Measurements from ENCODE around the gene BAZ2A.

DNA sequence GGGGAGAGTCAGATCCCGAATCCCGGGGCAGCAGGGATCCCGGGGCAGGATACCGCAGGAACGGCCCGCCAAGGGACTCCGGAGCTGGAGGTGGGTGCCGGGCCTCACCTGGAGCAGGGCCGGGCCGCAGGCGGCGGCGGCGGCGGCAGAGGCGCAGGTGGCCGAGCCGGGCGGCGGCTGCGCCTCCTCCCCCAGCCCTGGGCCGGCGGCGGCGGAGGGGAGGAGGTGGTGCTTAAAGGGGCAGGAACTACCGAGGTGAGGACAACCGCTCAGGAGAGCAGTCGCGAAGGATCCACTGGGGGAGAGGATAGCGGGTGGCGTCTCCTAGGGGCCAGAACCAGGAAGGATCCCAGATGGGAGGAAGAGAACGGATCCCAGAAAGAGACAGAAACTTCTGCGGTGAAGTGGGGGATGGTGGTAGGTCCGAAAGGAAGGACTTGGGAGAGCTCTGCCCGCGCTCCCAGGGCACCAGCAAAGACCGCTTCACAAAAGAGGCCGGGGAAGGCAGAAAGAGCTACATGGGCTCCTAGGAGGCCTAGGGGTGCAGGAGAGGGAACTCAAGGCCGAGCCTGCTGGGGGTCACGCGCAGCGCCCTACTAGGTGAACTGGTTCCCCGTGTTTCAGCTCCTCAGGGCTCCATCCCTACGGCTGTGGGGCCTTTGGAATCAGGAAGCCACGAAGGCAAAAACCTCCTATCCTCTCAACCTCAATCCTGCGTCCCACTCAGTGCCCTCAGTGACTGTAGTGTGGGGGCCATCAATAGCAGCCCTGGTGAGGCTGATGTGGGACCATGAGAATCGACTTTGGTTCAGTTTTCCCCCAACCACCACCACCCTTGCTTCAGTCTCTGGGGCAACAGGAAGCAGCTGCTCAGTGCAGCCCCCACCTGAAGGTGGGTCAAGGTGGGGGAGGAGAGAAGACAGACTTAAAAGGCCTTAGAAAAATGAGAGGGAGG lies 5.0 kb upstream of the BAZ2A start:
- TF ChIP-seq, protein P1, sequence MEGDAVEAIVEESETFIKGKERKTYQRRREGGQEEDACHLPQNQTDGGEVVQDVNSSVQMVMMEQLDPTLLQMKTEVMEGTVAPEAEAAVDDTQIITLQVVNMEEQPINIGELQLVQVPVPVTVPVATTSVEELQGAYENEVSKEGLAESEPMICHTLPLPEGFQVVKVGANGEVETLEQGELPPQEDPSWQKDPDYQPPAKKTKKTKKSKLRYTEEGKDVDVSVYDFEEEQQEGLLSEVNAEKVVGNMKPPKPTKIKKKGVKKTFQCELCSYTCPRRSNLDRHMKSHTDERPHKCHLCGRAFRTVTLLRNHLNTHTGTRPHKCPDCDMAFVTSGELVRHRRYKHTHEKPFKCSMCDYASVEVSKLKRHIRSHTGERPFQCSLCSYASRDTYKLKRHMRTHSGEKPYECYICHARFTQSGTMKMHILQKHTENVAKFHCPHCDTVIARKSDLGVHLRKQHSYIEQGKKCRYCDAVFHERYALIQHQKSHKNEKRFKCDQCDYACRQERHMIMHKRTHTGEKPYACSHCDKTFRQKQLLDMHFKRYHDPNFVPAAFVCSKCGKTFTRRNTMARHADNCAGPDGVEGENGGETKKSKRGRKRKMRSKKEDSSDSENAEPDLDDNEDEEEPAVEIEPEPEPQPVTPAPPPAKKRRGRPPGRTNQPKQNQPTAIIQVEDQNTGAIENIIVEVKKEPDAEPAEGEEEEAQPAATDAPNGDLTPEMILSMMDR (conservative IDR thresholded peaks at IDR 0.05) = peak; percentile 46; the same call in 1 of the 2 replicates
- TF ChIP-seq EZH2 (IDR thresholded peaks at IDR 0.05; ENCODE audit: low read depth) = no peak
